ENCODE data around the gene C10orf105.

The C10orf105 gene

DNA sequence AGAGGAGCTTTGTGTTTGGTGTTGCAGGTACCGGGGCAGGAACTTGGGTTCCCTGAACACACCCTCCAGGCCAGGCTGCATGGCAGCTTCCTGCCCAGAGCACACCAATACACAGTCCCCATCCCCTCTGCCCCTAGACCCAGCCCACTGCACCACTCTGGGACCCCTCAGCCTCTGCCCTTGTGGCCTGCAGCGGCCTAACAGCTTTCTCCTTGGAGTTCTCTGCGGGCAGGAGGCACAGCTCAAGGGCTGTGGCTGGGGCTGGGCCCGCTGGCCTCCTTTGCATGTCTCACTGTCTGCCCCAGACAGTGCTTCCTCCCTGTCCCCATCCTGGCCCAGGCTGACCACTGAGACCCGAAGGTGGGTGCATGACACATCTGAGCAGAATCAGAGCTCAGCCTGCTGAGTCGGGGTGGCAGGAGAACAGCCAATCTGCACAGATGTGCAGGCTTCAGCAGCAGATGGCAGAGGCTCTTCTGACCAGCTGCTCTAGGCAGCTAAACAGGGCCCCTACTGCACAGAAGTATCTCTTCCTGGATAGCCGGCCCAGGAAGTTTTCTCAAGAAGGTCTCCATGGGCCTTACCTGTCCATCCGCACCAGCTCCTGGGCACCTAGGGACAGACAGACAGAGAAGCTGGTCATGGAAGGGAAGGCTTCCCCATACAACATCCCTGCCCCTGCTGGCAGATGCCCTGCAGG is 33.0 kb upstream of the C10orf105 start:
- TF ChIP-seq EZH2 (IDR thresholded peaks at IDR 0.05; ENCODE audit: borderline replicate concordance, low read length): no peak
- TF ChIP-seq, protein P1, sequence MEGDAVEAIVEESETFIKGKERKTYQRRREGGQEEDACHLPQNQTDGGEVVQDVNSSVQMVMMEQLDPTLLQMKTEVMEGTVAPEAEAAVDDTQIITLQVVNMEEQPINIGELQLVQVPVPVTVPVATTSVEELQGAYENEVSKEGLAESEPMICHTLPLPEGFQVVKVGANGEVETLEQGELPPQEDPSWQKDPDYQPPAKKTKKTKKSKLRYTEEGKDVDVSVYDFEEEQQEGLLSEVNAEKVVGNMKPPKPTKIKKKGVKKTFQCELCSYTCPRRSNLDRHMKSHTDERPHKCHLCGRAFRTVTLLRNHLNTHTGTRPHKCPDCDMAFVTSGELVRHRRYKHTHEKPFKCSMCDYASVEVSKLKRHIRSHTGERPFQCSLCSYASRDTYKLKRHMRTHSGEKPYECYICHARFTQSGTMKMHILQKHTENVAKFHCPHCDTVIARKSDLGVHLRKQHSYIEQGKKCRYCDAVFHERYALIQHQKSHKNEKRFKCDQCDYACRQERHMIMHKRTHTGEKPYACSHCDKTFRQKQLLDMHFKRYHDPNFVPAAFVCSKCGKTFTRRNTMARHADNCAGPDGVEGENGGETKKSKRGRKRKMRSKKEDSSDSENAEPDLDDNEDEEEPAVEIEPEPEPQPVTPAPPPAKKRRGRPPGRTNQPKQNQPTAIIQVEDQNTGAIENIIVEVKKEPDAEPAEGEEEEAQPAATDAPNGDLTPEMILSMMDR (IDR thresholded peaks at IDR 0.05; ENCODE audit: low read length): no peak
- Histone ChIP-seq H3F3A (ENCODE audit: insufficient read depth, low read length) (no peaks in the 10 kb centered on the region), H3K9me3 (ENCODE audit: low read length) (no peaks in the 10 kb centered on the region), H3K4me3 (ENCODE audit: low read depth, low read length, poor library complexity, severe bottlenecking) (no peak overlapping the region), H3K9me2 (ENCODE audit: low read depth, low read length) (no peaks in the 10 kb centered on the region), H3K36me3 (ENCODE audit: insufficient read depth, low read length) (no peaks in the 10 kb centered on the region), H3K9ac (ENCODE audit: low read length) (no peak overlapping the region), H4K20me1 (ENCODE audit: insufficient read depth, low read length) (no peaks in the 10 kb centered on the region), H3K27ac (ENCODE audit: low read depth, low read length, poor library complexity, severe bottlenecking) (no peak overlapping the region), H3K4me1 (ENCODE audit: insufficient read depth, low read length, severe bottlenecking) (peaks cover 6% of the 10 kb centered on the region), H3K4me2 (ENCODE audit: low read length) (no peak overlapping the region), H3K79me2 (ENCODE audit: insufficient read depth, low read length) (no peaks in the 10 kb centered on the region), H2AFZ (ENCODE audit: low read length) (no peak overlapping the region), H3K27me3 (ENCODE audit: insufficient read depth, low read length) (peaks cover 17% of the 10 kb centered on the region)

DNA sequence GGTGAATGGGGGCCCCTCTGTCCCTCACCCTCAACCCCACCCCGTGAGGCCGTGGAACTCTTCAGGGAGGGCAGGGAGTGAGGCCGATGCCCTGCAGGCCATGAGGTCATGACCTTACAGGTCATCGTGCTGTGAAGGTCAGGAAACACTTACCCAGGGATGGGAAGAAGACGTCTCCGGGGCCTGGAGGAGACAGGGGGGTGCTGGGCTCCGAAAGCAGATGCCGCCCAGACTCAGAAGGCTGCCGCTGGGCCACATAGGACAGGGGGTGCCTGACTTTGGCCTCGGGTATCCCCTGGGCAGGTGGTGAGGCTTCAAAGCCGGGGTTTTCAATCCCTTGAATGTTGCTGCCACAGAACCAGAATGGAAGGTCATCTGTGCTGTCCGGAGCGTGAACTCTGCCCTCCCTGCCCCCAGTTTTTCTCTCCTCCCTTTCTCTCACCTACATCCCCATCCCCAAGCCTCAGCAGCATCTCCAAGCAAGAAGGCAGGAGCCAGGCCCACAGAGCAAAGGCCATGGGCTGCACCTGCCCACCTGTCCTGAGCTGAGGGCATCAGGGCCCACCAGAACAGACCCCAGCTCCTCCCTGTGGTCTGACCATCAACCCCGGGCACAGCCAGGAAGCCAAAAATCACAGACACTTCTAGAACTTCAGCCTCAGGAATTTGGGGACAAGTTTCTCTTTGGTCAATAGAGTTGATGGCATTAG is 32.1 kb upstream of the C10orf105 start:
- no peaks in the 10 kb centered on the region for H4K20me1 ChIP-seq (ENCODE audit: insufficient read depth, low read length)
- H3K4me1 ChIP-seq (ENCODE audit: insufficient read depth, low read length, severe bottlenecking): peaks cover 6% of the 10 kb centered on the region
- no peak overlapping the region for H3K27ac ChIP-seq (ENCODE audit: low read depth, low read length, poor library complexity, severe bottlenecking)
- TF ChIP-seq, protein P1 (IDR thresholded peaks at IDR 0.05; ENCODE audit: low read length): no peak
- TF ChIP-seq EZH2 (IDR thresholded peaks at IDR 0.05; ENCODE audit: borderline replicate concordance, low read length): no peak
- no peak overlapping the region for H2AFZ ChIP-seq (ENCODE audit: low read length)
- H3K4me3 ChIP-seq (ENCODE audit: low read depth, low read length, poor library complexity, severe bottlenecking): no peak overlapping the region
- H3K36me3 ChIP-seq (ENCODE audit: insufficient read depth, low read length): no peaks in the 10 kb centered on the region
- H3K9me2 ChIP-seq (ENCODE audit: low read depth, low read length): no peaks in the 10 kb centered on the region
- no peak overlapping the region for H3K4me2 ChIP-seq (ENCODE audit: low read length)
- H3K9me3 ChIP-seq (ENCODE audit: low read length): no peaks in the 10 kb centered on the region
- H3F3A ChIP-seq (ENCODE audit: insufficient read depth, low read length): no peaks in the 10 kb centered on the region
- no peaks in the 10 kb centered on the region for H3K79me2 ChIP-seq (ENCODE audit: insufficient read depth, low read length)
- peaks cover 17% of the 10 kb centered on the region for H3K27me3 ChIP-seq (ENCODE audit: insufficient read depth, low read length)
- no peak overlapping the region for H3K9ac ChIP-seq (ENCODE audit: low read length)

- Histone ChIP-seq H3K9me2 (ENCODE audit: low read depth, low read length) (no peaks in the 10 kb centered on the region), H3K36me3 (ENCODE audit: insufficient read depth, low read length) (no peaks in the 10 kb centered on the region), H4K20me1 (ENCODE audit: insufficient read depth, low read length) (no peaks in the 10 kb centered on the region), H3K9me3 (ENCODE audit: low read length) (no peaks in the 10 kb centered on the region), H3K9ac (ENCODE audit: low read length) (no peak overlapping the region), H3K27me3 (ENCODE audit: insufficient read depth, low read length) (peaks cover 17% of the 10 kb centered on the region), H3K4me2 (ENCODE audit: low read length) (no peak overlapping the region), H3K4me3 (ENCODE audit: low read depth, low read length, poor library complexity, severe bottlenecking) (no peak overlapping the region), H2AFZ (ENCODE audit: low read length) (no peak overlapping the region), H3K27ac (ENCODE audit: low read depth, low read length, poor library complexity, severe bottlenecking) (no peak overlapping the region), H3K4me1 (ENCODE audit: insufficient read depth, low read length, severe bottlenecking) (peaks cover 6% of the 10 kb centered on the region), H3F3A (ENCODE audit: insufficient read depth, low read length) (no peaks in the 10 kb centered on the region), H3K79me2 (ENCODE audit: insufficient read depth, low read length) (no peaks in the 10 kb centered on the region)
- TF ChIP-seq, protein P1 (IDR thresholded peaks at IDR 0.05; ENCODE audit: low read length): no peak
- no peak for TF ChIP-seq EZH2 (IDR thresholded peaks at IDR 0.05; ENCODE audit: borderline replicate concordance, low read length)
Measured at GRCh38 chr10:71750986-71751385, 31.4 kb upstream of the C10orf105 start.

Measured in OCI-LY1 (cell line).